Common myeloid progenitor, CD34-positive (primary cell): Measurements from ENCODE around the gene DUXB.

ENCODE experiments used
- CTCF ChIA-PET: fragments of 350-600 bp; sonication (Branson Sonifier 250); formaldehyde crosslinking; loops from one replicate; lab custom pipeline; 2021; ENCODE audit warnings: antibody characterized with exemption; lab: Charles Lee
- POLR2A ChIA-PET: fragments of 350-600 bp; sonication (Branson Sonifier 250); formaldehyde crosslinking; loops from one replicate; lab custom pipeline; 2021; ENCODE audit warnings: antibody characterized with exemption; lab: Charles Lee
- DNase-seq, 3 donors: peaks; one replicate each; pipeline versions ENCODE4 v3.0.0 to v3.0.0-alpha.2; 2013
- H3K27ac ChIP-seq, 2 experiments: 1 replicate in 1 of 2; 2 replicates in 1 of 2; pipeline ENCODE4 v1.7.0; 2013; ENCODE audit warnings: inconsistent platforms in 2 of 2, low read length in 2 of 2, mild to moderate bottlenecking in 2 of 2, low read depth in 1 of 2, moderate library complexity in 1 of 2; ENCODE audit not compliant: severe bottlenecking in 2 of 2, insufficient read depth in 1 of 2, poor library complexity in 1 of 2
- H3K27me3 ChIP-seq, 5 experiments: replicated peaks in 2 of 5; 1 replicate in 3 of 5; 2 replicates in 2 of 5; pipeline versions ENCODE4 v1.6.1 to v1.7.0; 2013; ENCODE audit warnings: low read length in 4 of 5, mild to moderate bottlenecking in 2 of 5, moderate library complexity in 2 of 5, inconsistent platforms in 1 of 5; ENCODE audit not compliant: insufficient read depth in 5 of 5, control insufficient read depth in 4 of 5
- H3K36me3 ChIP-seq, 4 experiments: 1 replicate in 2 of 4; 2 replicates in 2 of 4; pipeline versions ENCODE4 v1.6.1 to v1.7.0; 2013; ENCODE audit warnings: low read length in 3 of 4, control low read depth in 1 of 4, mild to moderate bottlenecking in 1 of 4; ENCODE audit not compliant: control insufficient read depth in 4 of 4, insufficient read depth in 4 of 4
- H3K4me1 ChIP-seq, 4 experiments: 1 replicate in 3 of 4; 2 replicates in 1 of 4; pipeline versions ENCODE4 v1.6.1 to v1.7.1; 2013; ENCODE audit warnings: low read length in 3 of 4, mild to moderate bottlenecking in 3 of 4, control low read depth in 1 of 4, inconsistent platforms in 1 of 4, moderate library complexity in 1 of 4; ENCODE audit not compliant: control insufficient read depth in 4 of 4, insufficient read depth in 4 of 4; ENCODE audit errors: control extremely low read depth in 1 of 4
- H3K4me3 ChIP-seq, 7 experiments: 1 replicate in 4 of 7; 2 replicates in 3 of 7; pipeline versions ENCODE4 v1.5.1 to v1.7.0; 2013; ENCODE audit warnings: mild to moderate bottlenecking in 7 of 7, low read length in 6 of 7, moderate library complexity in 6 of 7, inconsistent platforms in 2 of 7, low read depth in 2 of 7, control low read depth in 1 of 7; ENCODE audit not compliant: insufficient read depth in 4 of 7, control insufficient read depth in 1 of 7; ENCODE audit errors: extremely low read depth in 1 of 7
- H3K9me3 ChIP-seq, 5 experiments: 1 replicate in 4 of 5; 2 replicates in 1 of 5; pipeline versions ENCODE4 v1.6.1 to v1.7.1; 2013; ENCODE audit warnings: low read length in 4 of 5, mild to moderate bottlenecking in 2 of 5, inconsistent platforms in 1 of 5, low read depth in 1 of 5, moderate library complexity in 1 of 5; ENCODE audit not compliant: control insufficient read depth in 4 of 5, insufficient read depth in 2 of 5; ENCODE audit errors: control extremely low read depth in 1 of 5
- WGBS: methylation state at CpG from one replicate; pipeline ENCODE4 v1.1.5; 2013; ENCODE audit not compliant: insufficient coverage; 5-methylcytosine and 5-hydroxymethylcytosine counted together

Gene DUXB

DNA sequence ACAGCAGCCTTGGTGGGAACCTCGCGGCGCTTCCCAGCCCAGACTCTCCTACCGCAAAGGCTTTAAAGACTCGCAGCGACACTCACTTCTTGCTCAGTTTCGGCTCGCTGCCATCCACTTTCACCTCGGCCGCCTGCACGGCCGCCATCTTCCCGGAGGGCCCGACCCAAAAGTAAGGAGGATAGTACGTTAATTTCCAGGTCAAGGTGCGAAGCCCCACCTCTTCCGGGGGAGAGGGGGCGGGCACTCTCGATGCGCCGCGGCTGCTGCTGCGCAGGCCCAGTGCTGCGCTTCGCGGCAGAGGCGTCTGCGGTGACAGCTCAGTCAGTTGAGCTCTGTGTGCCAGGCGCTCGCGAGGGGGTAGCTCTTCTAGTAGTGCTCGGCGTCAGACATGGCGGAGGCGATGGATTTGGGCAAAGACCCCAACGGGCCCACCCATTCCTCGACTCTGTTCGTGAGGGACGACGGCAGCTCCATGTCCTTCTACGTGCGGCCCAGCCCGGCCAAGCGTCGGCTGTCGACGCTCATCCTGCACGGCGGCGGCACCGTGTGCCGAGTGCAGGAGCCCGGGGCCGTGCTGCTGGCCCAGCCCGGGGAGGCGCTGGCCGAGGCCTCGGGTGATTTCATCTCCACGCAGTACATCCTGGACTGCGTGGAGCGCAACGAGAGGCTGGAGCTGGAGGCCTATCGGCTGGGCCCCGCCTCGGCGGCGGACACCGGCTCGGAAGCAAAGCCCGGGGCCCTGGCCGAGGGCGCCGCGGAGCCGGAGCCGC, 53.6 kb downstream of the DUXB start, which contains the start of the genes KARS1 and TERF2IP:
KARS1 (minus strand) TSS at position 174 of the 773 bp plus-strand sequence; CDS start at position 148, 26 bp downstream.
TERF2IP (plus strand) TSS at position 282 of the 773 bp plus-strand sequence; CDS start at position 392, 110 bp downstream.
- DNase-seq, result peak; percentile 93 to 97 (median 96)
- ChIA-PET CTCF (interaction anchor here (1.0 to 1.5 kb wide), 5 partner anchors 15 to 184 kb away, joined by 3 to 4 read pairs (median 3); partner anchors contain the start of gene ADAT1), POLR2A (interaction anchor here (0.6 to 1.4 kb wide), 5 partner anchors 15 to 131 kb away, joined by 3 to 4 read pairs (median 3); partner anchors contain the start of gene ADAT1)
- H3K4me3 ChIP-seq, result peak within 1 kb of the TSS; percentile 98 to 100 (median 99)
- H3K36me3 ChIP-seq, result peaks cover 6 to 26% (median 23%) of the 10 kb centered on the region in 4 experiments
- peaks cover 16 to 53% (median 32%) of the 10 kb centered on the region in 4 experiments for H3K4me1 ChIP-seq
- no peaks in the 10 kb centered on the region for H3K27me3 ChIP-seq
- H3K9me3 ChIP-seq, result no peaks in the 10 kb centered on the region
- H3K27ac ChIP-seq, result peak within 1 kb of the TSS; percentile 96 to 98
- WGBS, result 0% methylated on average over 71 of the region's 76 CpGs

DNA sequence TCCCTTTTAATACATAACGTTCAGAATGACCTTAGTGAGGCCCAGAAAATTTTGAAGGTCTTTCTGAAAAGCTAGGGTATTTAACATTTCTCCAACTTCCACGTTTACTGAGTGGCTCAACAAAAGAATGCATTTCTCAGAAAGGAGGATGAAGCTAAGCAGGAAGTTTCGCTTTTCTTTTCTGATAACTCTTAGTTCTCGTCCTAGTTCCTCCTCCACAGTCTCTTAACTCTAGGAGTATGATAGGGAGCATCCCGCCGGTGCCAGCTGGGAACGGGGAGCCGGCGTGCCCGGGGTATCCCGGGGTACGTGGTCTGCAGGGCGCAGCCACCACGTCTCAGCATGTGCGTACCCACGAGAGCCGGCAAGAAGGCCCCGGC, 54.2 kb downstream of the DUXB start:
- no peaks in the 10 kb centered on the region for H3K27me3 ChIP-seq
- peaks cover 13 to 50% (median 32%) of the 10 kb centered on the region in 4 experiments for H3K4me1 ChIP-seq
- H3K36me3 ChIP-seq, result peaks cover 6 to 32% (median 26%) of the 10 kb centered on the region in 4 experiments
- 0% methylated on average over 18 of the region's 18 CpGs for WGBS
- peak overlapping the region; percentile 75 to 98 for H3K27ac ChIP-seq
- ChIA-PET CTCF (interaction anchor here (1.0 to 1.5 kb wide), 5 partner anchors 14 to 176 kb away, joined by 3 to 4 read pairs (median 3); partner anchors contain the start of gene ADAT1), POLR2A (interaction anchor here (0.6 to 0.8 kb wide), 3 partner anchors 14 to 130 kb away, joined by 3 to 4 read pairs (median 3); partner anchors contain the start of gene ADAT1)
- peak overlapping the region; percentile 98 to 100 (median 99) for H3K4me3 ChIP-seq
- DNase-seq, result no peak
- H3K9me3 ChIP-seq, result no peaks in the 10 kb centered on the region

DNA sequence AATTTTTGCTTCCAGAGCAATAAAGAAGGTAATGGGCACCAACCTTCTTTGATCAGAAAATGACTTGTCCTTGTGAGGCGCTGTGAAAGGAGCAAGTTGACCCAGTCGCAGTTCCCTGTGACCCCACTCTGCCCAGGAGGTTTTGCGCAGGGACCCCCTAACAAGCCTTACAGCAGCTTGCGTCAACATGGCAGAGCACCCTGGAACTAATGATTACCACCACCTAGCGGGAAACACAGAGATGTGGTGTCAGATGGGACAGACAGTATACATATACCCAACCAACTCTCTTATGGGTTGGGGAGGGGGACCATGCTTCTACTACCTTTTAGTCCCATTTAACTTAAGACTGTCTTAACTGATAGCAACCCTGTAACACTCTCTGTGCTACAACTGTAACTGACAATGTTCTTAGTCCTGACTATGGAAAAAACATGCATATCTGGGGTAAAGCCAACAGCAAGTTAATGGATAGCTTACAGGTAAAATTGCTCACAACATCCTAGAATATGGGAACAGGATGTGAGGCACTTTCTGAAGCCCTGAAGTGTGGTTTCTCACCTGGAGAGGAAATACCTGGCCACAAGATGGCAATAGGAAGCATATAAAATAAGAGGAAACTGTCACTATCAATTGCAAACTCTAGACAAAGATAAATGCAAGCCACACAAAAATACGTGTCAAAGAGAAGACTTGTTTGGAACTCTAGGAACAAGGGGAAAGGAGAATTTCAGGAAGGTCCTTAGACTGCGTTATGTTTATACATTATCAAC, 56.8 kb downstream of the DUXB start:
- H3K27me3 ChIP-seq, result no peaks in the 10 kb centered on the region
- no peak overlapping the region for H3K4me3 ChIP-seq
- WGBS, result 100% methylated on average over 6 of the region's 7 CpGs
- CTCF ChIA-PET, result interaction anchor here (1.0 to 2.3 kb wide), 2 partner anchors 11 to 15 kb away, joined by 3 to 8 read pairs; no protein-coding TSS in a partner anchor
- H3K27ac ChIP-seq, result no peak overlapping the region
- POLR2A ChIA-PET, result no interaction called here
- peaks cover 15 to 56% (median 48%) of the 10 kb centered on the region in 4 experiments for H3K36me3 ChIP-seq
- H3K9me3 ChIP-seq, result no peaks in the 10 kb centered on the region
- DNase-seq, result no peak
- H3K4me1 ChIP-seq, result peaks cover 3 to 24% (median 16%) of the 10 kb centered on the region in 4 experiments
